IMR-90 (cell line): ENCODE results near the gene TMSB15C. TPM values are rescaled to one million over a fixed set of nuclear protein-coding genes. Genes with fewer than 3 reads are reported as not detected.

Experiments
- ATAC-seq: fragments of 200-7000 bp; cut with Tn5 transposase; 2 replicates; pipeline ENCODE4 v1.9.1; 2020; ENCODE audit warnings: low read depth, mild to moderate bottlenecking, moderate library complexity
- BruUV-seq: library from RNA; stranded (reverse); fragments of 400-500 nt; replicated peaks from 2 replicates; lab custom pipeline; 2021; lab: Mats Ljungman, UMichigan
- CTCF ChIA-PET: fragments of 300-600 bp; formaldehyde crosslinking; extraction: SDS; loops from one replicate; lab custom pipeline; 2021; ENCODE audit warnings: antibody characterized with exemption; lab: Yijun Ruan, JAX
- POLR2A ChIA-PET: fragments of 300-600 bp; sonication (Branson Sonifier 250); formaldehyde crosslinking; loops from one replicate; lab custom pipeline; 2022; ENCODE audit warnings: antibody characterized with exemption; ENCODE audit not compliant: unreplicated experiment; lab: Charles Lee
- DNase-seq: peaks from one replicate; pipeline ENCODE4 v3.0.0; 2013
- H2AFZ ChIP-seq: replicated peaks from 2 replicates; pipeline ENCODE3; 2013; ENCODE audit warnings: low read length, mild to moderate bottlenecking; ENCODE audit not compliant: poor library complexity
- H2AK5ac ChIP-seq: 2 replicates; pipeline ENCODE4 v1.6.1; 2013; ENCODE audit warnings: low read depth, low read length, inconsistent platforms
- H2AK9ac ChIP-seq: replicated peaks from 2 replicates; pipeline ENCODE3; 2013; ENCODE audit warnings: mild to moderate bottlenecking, low read depth, low read length, moderate library complexity; ENCODE audit not compliant: poor library complexity
- H2BK120ac ChIP-seq: 2 replicates; pipeline ENCODE4 v1.6.1; 2013; ENCODE audit warnings: low read depth, low read length, inconsistent platforms
- H2BK15ac ChIP-seq: 3 replicates; pipeline ENCODE4 v1.6.1; 2013; ENCODE audit warnings: low read depth, low read length, inconsistent platforms
- H2BK20ac ChIP-seq: 2 replicates; pipeline ENCODE4 v1.6.1; 2013; ENCODE audit warnings: low read depth, mild to moderate bottlenecking, inconsistent platforms, low read length, moderate library complexity
- H2BK5ac ChIP-seq: 2 replicates; pipeline ENCODE4 v1.6.1; 2013; ENCODE audit warnings: mild to moderate bottlenecking, low read depth, low read length, inconsistent platforms; ENCODE audit not compliant: poor library complexity, severe bottlenecking
- H3K14ac ChIP-seq: replicated peaks from 2 replicates; pipeline ENCODE4 v1.6.1; 2013; ENCODE audit warnings: low read depth, low read length, inconsistent platforms
- H3K18ac ChIP-seq: 2 replicates; pipeline ENCODE4 v1.6.1; 2013; ENCODE audit warnings: low read depth, low read length, control low read depth
- H3K23ac ChIP-seq: 2 replicates; pipeline ENCODE4 v1.6.1; 2013; ENCODE audit warnings: low read depth, low read length, inconsistent platforms
- H3K27ac ChIP-seq: 2 replicates; pipeline ENCODE4 v1.5.1; 2013; ENCODE audit warnings: mild to moderate bottlenecking, control low read depth, low read length; ENCODE audit not compliant: insufficient read depth
- H3K27me3 ChIP-seq: 2 replicates; pipeline ENCODE4 v1.6.1; 2013; ENCODE audit warnings: low read length; ENCODE audit not compliant: control insufficient read depth, insufficient read depth
- H3K36me3 ChIP-seq: 2 replicates; pipeline ENCODE4 v1.6.1; 2013; ENCODE audit warnings: low read length, mixed read lengths; ENCODE audit not compliant: control insufficient read depth, insufficient read depth
- H3K4ac ChIP-seq: 2 replicates; pipeline ENCODE4 v1.6.1; 2013; ENCODE audit warnings: low read depth, low read length, inconsistent platforms
- H3K4me1 ChIP-seq: 2 replicates; pipeline ENCODE4 v1.6.1; 2013; ENCODE audit warnings: low read length, mixed read lengths; ENCODE audit not compliant: control insufficient read depth, insufficient read depth
- H3K4me2 ChIP-seq: 2 replicates; pipeline ENCODE4 v1.6.1; 2013; ENCODE audit warnings: low read depth, mild to moderate bottlenecking, control low read depth, low read length, moderate library complexity
- H3K4me3 ChIP-seq: 2 replicates; pipeline ENCODE4 v1.5.1; 2013; ENCODE audit warnings: low read depth, mild to moderate bottlenecking, control low read depth, low read length, moderate library complexity; ENCODE audit not compliant: insufficient read depth
- H3K56ac ChIP-seq: 2 replicates; pipeline ENCODE4 v1.6.1; 2013; ENCODE audit warnings: low read length, inconsistent platforms; ENCODE audit not compliant: insufficient read depth; ENCODE audit errors: extremely low read depth
- H3K79me1 ChIP-seq, 2 experiments: 2 replicates each; pipeline ENCODE4 v1.6.1; 2013; ENCODE audit warnings: low read length in 2 of 2, inconsistent platforms in 1 of 2, low read depth in 1 of 2
- H3K9ac ChIP-seq: 2 replicates; pipeline ENCODE4 v1.6.1; 2013; ENCODE audit warnings: low read depth, low read length, control low read depth
- H3K9me1 ChIP-seq: 2 replicates; pipeline ENCODE4 v1.6.1; 2013; ENCODE audit warnings: low read length, inconsistent platforms; ENCODE audit not compliant: insufficient read depth
- H3K9me3 ChIP-seq: 2 replicates; pipeline ENCODE4 v1.6.1; 2013; ENCODE audit warnings: low read length; ENCODE audit not compliant: control insufficient read depth, insufficient read depth
- H4K20me1 ChIP-seq: 2 replicates; pipeline ENCODE4 v1.6.1; 2013; ENCODE audit warnings: low read length, inconsistent platforms; ENCODE audit not compliant: insufficient read depth
- H4K5ac ChIP-seq: 2 replicates; pipeline ENCODE4 v1.6.1; 2013; ENCODE audit warnings: mild to moderate bottlenecking, low read depth, low read length, control low read depth
- H4K8ac ChIP-seq, 2 experiments: 2 replicates each; pipeline ENCODE4 v1.6.1; 2013; ENCODE audit warnings: low read depth in 2 of 2, low read length in 2 of 2, control low read depth in 1 of 2, inconsistent platforms in 1 of 2
- H4K91ac ChIP-seq: 2 replicates; pipeline ENCODE4 v1.6.1; 2013; ENCODE audit warnings: low read depth, low read length, inconsistent platforms; ENCODE audit not compliant: insufficient read depth
- CEBPB ChIP-seq: IDR thresholded peaks from 2 replicates; pipeline ENCODE4 v1.6.1; 2012; ENCODE audit warnings: low read depth, low read length, improper control_type of control experiment
- CHD1 ChIP-seq: IDR thresholded peaks from 2 replicates; pipeline ENCODE4 v1.6.1; 2012; ENCODE audit warnings: low read depth, low read length, improper control_type of control experiment
- FOS ChIP-seq: fragments of 150-350 bp; IDR thresholded peaks from 2 replicates; pipeline ENCODE4 v1.6.1; 2016; ENCODE audit warnings: low read depth, low read length
- MAZ ChIP-seq: IDR thresholded peaks from 2 replicates; pipeline ENCODE4 v1.6.1; 2012; ENCODE audit warnings: low read depth, mild to moderate bottlenecking, low read length, improper control_type of control experiment, moderate library complexity, borderline replicate concordance
- MXI1 ChIP-seq: IDR thresholded peaks from 2 replicates; pipeline ENCODE4 v1.6.1; 2012; ENCODE audit warnings: low read depth, mild to moderate bottlenecking, low read length, moderate library complexity, borderline replicate concordance
- POLR2A ChIP-seq: IDR thresholded peaks from 2 replicates; pipeline ENCODE4 v1.6.1; 2012; ENCODE audit warnings: mild to moderate bottlenecking, low read depth, low read length
- RAD21 ChIP-seq: IDR thresholded peaks from 2 replicates; pipeline ENCODE4 v1.6.1; 2012; ENCODE audit warnings: low read length, improper control_type of control experiment
- WGBS, 2 experiments: methylation state at CpG; one replicate each; pipeline versions ENCODE4 v1.1.5 to v1.1.7; 2013; ENCODE audit warnings: missing lambda C conversion rate in 2 of 2; ENCODE audit not compliant: insufficient read length in 1 of 2; ENCODE audit errors: extremely low coverage in 2 of 2; 5-methylcytosine and 5-hydroxymethylcytosine counted together
- dilution Hi-C: fragments of 300-500 bp; cut with HindIII; formaldehyde crosslinking; loops from one replicate; pipeline ENCODE4 v1.14.3; 2018; ENCODE audit warnings: low sequenced_read_pairs; ENCODE audit not compliant: unreplicated experiment
- in situ Hi-C: fragments of 300-500 bp; cut with MboI; formaldehyde crosslinking; loops from 3 replicates; pipeline ENCODE4 v1.14.3; 2019; ENCODE audit warnings: low sequenced_read_pairs, inconsistent platforms, mixed read lengths
- intact Hi-C: fragments of 100-400 bp; cut with micrococcal nuclease; formaldehyde crosslinking; loops from 2 replicates; pipeline ENCODE4 v1.10.0; 2022
- polyA plus RNA-seq, 3 experiments: library from polyadenylated mRNA; depleted of rRNA; stranded (reverse); fragments of >200 nt; gene quantifications; 2 replicates each; pipeline ENCODE4 v1.2.3, GENCODE V29; 2012; ENCODE audit warnings: low replicate concordance in 1 of 3
- total RNA-seq: library from RNA; depleted of rRNA; stranded (reverse); fragments of >200 nt; gene quantifications from 2 replicates; pipeline ENCODE4 v1.2.3, GENCODE V29; 2012
- TF ChIP-seq, protein P1 (sequence below): fragments of 150-350 bp; IDR thresholded peaks from 2 replicates; pipeline ENCODE4 v1.6.1; 2017; ENCODE audit warnings: mild to moderate bottlenecking, antibody characterized with exemption, low read length, low read depth

The TMSB15C gene
- total and polyA plus RNA-seq, 2 of the 4 experiments (the other 2 are of a cell fraction): 1.9 to 2.0 TPM

DNA sequence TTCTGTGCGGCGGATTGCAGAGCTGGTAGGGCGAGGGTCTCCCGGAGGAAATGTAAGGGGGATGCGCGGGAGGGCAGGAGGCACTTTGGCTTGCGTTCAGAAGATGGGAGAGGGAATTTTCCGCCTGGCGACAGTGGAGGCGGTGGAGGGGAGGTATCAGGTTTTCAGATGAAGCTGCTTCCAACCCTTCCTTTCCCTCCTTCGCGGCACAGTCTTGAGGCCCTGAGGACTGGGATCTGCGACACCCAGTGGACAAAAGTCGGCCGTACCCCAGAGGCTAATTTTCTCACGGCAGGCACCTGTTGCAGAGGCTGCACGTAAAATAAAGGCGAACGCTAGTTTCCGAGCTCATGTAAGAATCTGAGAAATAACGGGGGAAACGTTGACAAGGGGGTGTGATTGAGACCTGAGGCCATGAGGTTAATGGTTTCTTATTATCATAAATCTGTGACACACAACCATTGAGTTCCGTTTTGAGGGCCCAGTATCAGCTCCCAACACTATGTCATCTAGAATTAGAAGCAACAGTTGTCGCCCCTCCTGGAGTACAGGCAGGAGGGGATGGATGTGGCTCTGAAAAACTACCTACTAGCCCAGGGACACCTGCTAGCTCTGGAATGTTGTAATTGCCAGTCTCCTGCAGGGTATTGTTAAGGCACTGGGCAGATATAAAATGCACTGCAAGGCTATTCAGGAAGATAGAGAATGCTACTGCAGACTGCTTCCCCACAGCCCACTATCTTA lies 37.4 kb upstream of the TMSB15C start (continued):
- TF ChIP-seq RAD21 (peak; percentile 33; the same call in 1 of the 2 replicates), POLR2A (no peak)

DNA sequence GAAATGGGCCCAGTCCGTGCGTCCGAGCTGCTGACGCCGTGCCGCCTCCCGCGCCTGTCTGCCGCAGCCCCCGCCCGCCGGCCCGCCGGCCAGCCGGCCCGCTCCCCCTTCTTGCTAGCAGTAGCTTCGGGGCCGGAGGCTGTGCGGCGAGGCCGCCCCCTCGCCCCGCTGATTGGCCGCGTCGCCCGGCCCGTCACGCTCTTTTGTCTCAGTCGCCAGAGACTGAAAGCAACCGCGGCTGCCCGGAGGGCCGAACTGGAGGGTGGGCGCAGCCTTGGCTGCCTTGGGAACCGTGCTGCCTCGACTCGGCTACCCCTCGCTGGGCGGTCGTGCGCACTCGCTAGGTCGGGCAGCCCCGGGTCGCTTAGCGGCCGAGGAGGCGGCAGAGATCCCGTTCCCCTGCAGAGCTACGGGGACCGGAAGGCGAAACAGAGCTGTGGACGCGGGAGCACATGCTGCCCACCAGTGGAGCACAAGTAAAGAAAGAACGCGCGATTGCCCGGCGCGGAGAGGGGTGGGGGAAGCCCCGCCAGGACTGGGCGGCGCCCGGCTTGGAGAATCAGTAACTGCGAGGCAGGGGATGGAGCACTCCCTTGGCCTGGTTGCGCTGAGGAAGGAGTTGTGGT lies 36.4 kb upstream of the TMSB15C start, which contains the start of gene ZCCHC18:
Gene ZCCHC18, plus strand, starts transcription at position 198 of the 626 bp plus-strand sequence. CDS start 1,589 bp downstream, outside the sequence.
- no peaks in the 10 kb centered on the region for H3K4me1 ChIP-seq
- H2BK5ac ChIP-seq: peak within 1 kb of the TSS; percentile 32
- no peaks in the 10 kb centered on the region for H3K9me3 ChIP-seq
- H3K18ac ChIP-seq: no peak within 1 kb of the TSS; the same call in 1 of the 2 replicates
- H4K8ac ChIP-seq: peak within 1 kb of the TSS; percentile 16 to 22; a peak in 2 of 4 replicates
- H3K23ac ChIP-seq: 0 out of 2 replicates have a peak within 1 kb of the TSS, but pooled peaks have one; percentile 24
- H2BK15ac ChIP-seq: no peak within 1 kb of the TSS
- POLR2A ChIA-PET: no interaction called here
- H2AK5ac ChIP-seq: no peak within 1 kb of the TSS
- H2BK120ac ChIP-seq: peak within 1 kb of the TSS; percentile 30; the same call in 1 of the 2 replicates
- H4K5ac ChIP-seq: peak within 1 kb of the TSS; percentile 60
- ATAC-seq: peak; percentile 92
- H4K91ac ChIP-seq: no peak within 1 kb of the TSS
- H3K79me1 ChIP-seq: no peaks in the 10 kb centered on the region
- H2BK20ac ChIP-seq: no peak within 1 kb of the TSS
- WGBS, 2 experiments: 9% methylated on average over 13 of the region's 67 CpGs; no CpG with 5 or more reads in 1 of the 2 experiments
- TF ChIP-seq, protein P1, sequence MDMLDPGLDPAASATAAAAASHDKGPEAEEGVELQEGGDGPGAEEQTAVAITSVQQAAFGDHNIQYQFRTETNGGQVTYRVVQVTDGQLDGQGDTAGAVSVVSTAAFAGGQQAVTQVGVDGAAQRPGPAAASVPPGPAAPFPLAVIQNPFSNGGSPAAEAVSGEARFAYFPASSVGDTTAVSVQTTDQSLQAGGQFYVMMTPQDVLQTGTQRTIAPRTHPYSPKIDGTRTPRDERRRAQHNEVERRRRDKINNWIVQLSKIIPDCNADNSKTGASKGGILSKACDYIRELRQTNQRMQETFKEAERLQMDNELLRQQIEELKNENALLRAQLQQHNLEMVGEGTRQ: no peak
- 0 out of 2 replicates have a peak, but pooled peaks have one; percentile 41 for TF ChIP-seq MXI1
- no peak for TF ChIP-seq RAD21
- TF ChIP-seq MAZ: peak; percentile 46; the same call in 1 of the 2 replicates
- no peak for TF ChIP-seq CEBPB
- peak; percentile 56 for TF ChIP-seq POLR2A
- no peak for TF ChIP-seq CHD1
- no peak for TF ChIP-seq FOS
- H3K14ac ChIP-seq: no peak within 1 kb of the TSS
- intact Hi-C loops: loop anchor here (1.0 to 5.0 kb wide), 3 partner anchors 14 to 425 kb away; partner anchors contain the start of gene MORF4L2
- peak; percentile 57 for DNase-seq
- in situ Hi-C loops: loop anchor here (25.0 kb wide), 1 partner anchor 275 kb away; the partner anchor contains the start of gene RAB9B
- H3K56ac ChIP-seq: no peak within 1 kb of the TSS
- H3K4ac ChIP-seq: no peak within 1 kb of the TSS; the same call in 1 of the 2 replicates
- H3K27me3 ChIP-seq: peaks cover 6% of the 10 kb centered on the region; the same call in 1 of the 2 replicates
- H3K27ac ChIP-seq: peak within 1 kb of the TSS; percentile 35; the same call in 1 of the 2 replicates
- no peaks in the 10 kb centered on the region for H3K36me3 ChIP-seq
- H3K9me1 ChIP-seq: no peaks in the 10 kb centered on the region
- BruUV-seq: no TSS peak
- H3K9ac ChIP-seq: peak within 1 kb of the TSS; percentile 69
- H2AFZ ChIP-seq: peak within 1 kb of the TSS; percentile 91
- dilution Hi-C loops: no loop called here
- CTCF ChIA-PET: interaction anchor here (1.0 to 1.3 kb wide), 3 partner anchors 11 to 14 kb away, joined by 3 to 4 read pairs (median 3); no protein-coding TSS in a partner anchor
- H4K20me1 ChIP-seq: no peaks in the 10 kb centered on the region
- peak within 1 kb of the TSS; percentile 87 for H3K4me2 ChIP-seq
- H2AK9ac ChIP-seq: peak within 1 kb of the TSS; percentile 71
- H3K4me3 ChIP-seq: peak within 1 kb of the TSS; percentile 96
